GM23248 (cell line): ENCODE data around the gene COL10A1. TPM values are rescaled to one million over a fixed set of nuclear protein-coding genes. Genes with fewer than 3 reads are reported as not detected.
A peak's percentile ranks its signal among the peaks of the same experiment; 100 is the strongest.

Experiments
- DNase-seq: peaks from one replicate; pipeline ENCODE4 v3.0.0-alpha.2; 2015
- H2AFZ ChIP-seq: fragments of 200-600 bp; sonication (generic); 2 replicates; pipeline ENCODE4 v1.6.1; 2016; ENCODE audit warnings: antibody characterized with exemption
- H3F3A ChIP-seq: fragments of 200-600 bp; sonication (generic); 2 replicates; pipeline ENCODE4 v1.6.1; 2016; ENCODE audit warnings: mild to moderate bottlenecking, antibody characterized with exemption, mixed run types; ENCODE audit not compliant: insufficient read depth
- H3K27ac ChIP-seq: fragments of 200-600 bp; sonication (generic); 2 replicates; pipeline ENCODE4 v1.5.1; 2016; ENCODE audit warnings: mild to moderate bottlenecking
- H3K27me3 ChIP-seq: fragments of 200-600 bp; sonication (generic); replicated peaks from 2 replicates; pipeline ENCODE4 v1.6.1; 2016; ENCODE audit warnings: mild to moderate bottlenecking; ENCODE audit not compliant: insufficient read depth
- H3K36me3 ChIP-seq: fragments of 200-600 bp; sonication (generic); 2 replicates; pipeline ENCODE4 v1.6.1; 2016; ENCODE audit warnings: low read depth, mild to moderate bottlenecking
- H3K4me1 ChIP-seq: fragments of 200-600 bp; sonication (generic); 2 replicates; pipeline ENCODE4 v1.6.1; 2016; ENCODE audit warnings: mild to moderate bottlenecking; ENCODE audit not compliant: insufficient read depth
- H3K4me2 ChIP-seq: fragments of 200-600 bp; sonication (generic); one replicate; pipeline ENCODE4 v1.6.1; 2016; ENCODE audit warnings: mild to moderate bottlenecking; ENCODE audit not compliant: unreplicated experiment
- H3K4me3 ChIP-seq: fragments of 200-600 bp; sonication (generic); 2 replicates; pipeline ENCODE4 v1.5.1; 2016; ENCODE audit warnings: mild to moderate bottlenecking
- H3K79me2 ChIP-seq: fragments of 200-600 bp; sonication (generic); 2 replicates; pipeline ENCODE4 v1.6.1; 2016; ENCODE audit warnings: mild to moderate bottlenecking; ENCODE audit not compliant: insufficient read depth
- H3K9ac ChIP-seq: fragments of 200-600 bp; sonication (generic); 2 replicates; pipeline ENCODE4 v1.6.1; 2016; ENCODE audit warnings: mild to moderate bottlenecking
- H3K9me2 ChIP-seq: fragments of 200-600 bp; sonication (generic); 2 replicates; pipeline ENCODE4 v1.6.1; 2016; ENCODE audit warnings: mixed run types, mild to moderate bottlenecking, moderate library complexity; ENCODE audit not compliant: insufficient read depth
- H3K9me3 ChIP-seq: fragments of 200-600 bp; sonication (generic); one replicate; pipeline ENCODE4 v1.6.1; 2017; ENCODE audit warnings: low read depth
- H4K20me1 ChIP-seq: fragments of 200-600 bp; sonication (generic); 2 replicates; pipeline ENCODE4 v1.6.0; 2016; ENCODE audit not compliant: insufficient read depth
- EZH2 ChIP-seq: fragments of 200-600 bp; sonication (generic); IDR thresholded peaks from 2 replicates; pipeline ENCODE4 v1.6.1; 2018; ENCODE audit warnings: antibody characterized with exemption, mild to moderate bottlenecking; ENCODE audit not compliant: insufficient read depth, poor library complexity, severe bottlenecking
- EZH2phosphoT487 ChIP-seq: fragments of 200-600 bp; sonication (generic); IDR thresholded peaks from 2 replicates; pipeline ENCODE4 v1.6.1; 2018; ENCODE audit warnings: antibody characterized with exemption, moderate library complexity, mild to moderate bottlenecking, low read depth; ENCODE audit not compliant: insufficient read depth
- WGBS, 2 experiments: methylation state at CpG; one replicate each; pipeline ENCODE4 v1.1.6; 2015 to 2017; ENCODE audit warnings: low lambda C conversion rate in 2 of 2, low coverage in 1 of 2; ENCODE audit errors: missing lambda C conversion rate in 2 of 2; 5-methylcytosine and 5-hydroxymethylcytosine counted together
- in situ Hi-C: fragments of 300-500 bp; cut with MboI; formaldehyde crosslinking; loops from 2 replicates; pipeline ENCODE4 v1.15.0; 2020
- polyA plus RNA-seq: library from polyadenylated mRNA; unstranded; fragments of >200 nt; fragmentation: Nextera tagmentation; extraction: Ambion mirVana; gene quantifications from 2 replicates; pipeline ENCODE4 v1.2.1, GENCODE V29; 2016
- total RNA-seq: library from RNA; depleted of rRNA; stranded (reverse); fragments of >200 nt; shearing (Covaris generic); gene quantifications from 2 replicates; pipeline ENCODE4 v1.2.3, GENCODE V29; 2014

COL10A1 gene
- total and polyA plus RNA-seq, 2 experiments from 2014 or later = 0.95 to 1.7 TPM

DNA sequence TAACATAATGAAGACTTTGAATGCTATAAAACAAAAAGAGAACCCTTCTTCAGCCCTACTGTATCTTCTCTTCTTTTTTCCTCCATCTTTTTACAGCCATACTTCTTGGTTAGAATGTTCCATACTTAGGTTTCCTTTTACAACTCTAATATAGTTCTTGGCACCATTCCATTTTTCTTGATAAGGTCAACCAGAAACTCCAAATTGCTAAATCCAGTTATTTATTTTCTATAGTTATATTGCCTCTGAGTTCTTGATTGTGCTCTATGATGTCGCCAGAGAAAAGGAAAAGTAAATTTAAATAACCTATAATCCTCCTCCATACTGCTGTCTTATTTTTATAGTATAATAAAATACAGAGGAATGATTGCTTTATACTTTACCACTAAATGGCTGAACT, 26.7 kb upstream of the COL10A1 start:
- Histone ChIP-seq H3F3A (no peaks in the 10 kb centered on the region), H3K4me1 (no peaks in the 10 kb centered on the region), H3K4me3 (no peak overlapping the region), H3K9me3 (no peaks in the 10 kb centered on the region), H3K27ac (no peak overlapping the region), H3K9me2 (no peaks in the 10 kb centered on the region), H3K27me3 (no peaks in the 10 kb centered on the region), H3K36me3 (no peaks in the 10 kb centered on the region), H3K79me2 (no peaks in the 10 kb centered on the region), H3K9ac (no peak overlapping the region), H4K20me1 (no peaks in the 10 kb centered on the region), H3K4me2 (no peak overlapping the region), H2AFZ (no peak overlapping the region)
- WGBS, 2 experiments = 95 to 100% methylated on average over 1 of the region's 1 CpG
- in situ Hi-C loops = no loop called here
- no peak for DNase-seq
- TF ChIP-seq EZH2 (no peak), EZH2phosphoT487 (no peak)

DNA sequence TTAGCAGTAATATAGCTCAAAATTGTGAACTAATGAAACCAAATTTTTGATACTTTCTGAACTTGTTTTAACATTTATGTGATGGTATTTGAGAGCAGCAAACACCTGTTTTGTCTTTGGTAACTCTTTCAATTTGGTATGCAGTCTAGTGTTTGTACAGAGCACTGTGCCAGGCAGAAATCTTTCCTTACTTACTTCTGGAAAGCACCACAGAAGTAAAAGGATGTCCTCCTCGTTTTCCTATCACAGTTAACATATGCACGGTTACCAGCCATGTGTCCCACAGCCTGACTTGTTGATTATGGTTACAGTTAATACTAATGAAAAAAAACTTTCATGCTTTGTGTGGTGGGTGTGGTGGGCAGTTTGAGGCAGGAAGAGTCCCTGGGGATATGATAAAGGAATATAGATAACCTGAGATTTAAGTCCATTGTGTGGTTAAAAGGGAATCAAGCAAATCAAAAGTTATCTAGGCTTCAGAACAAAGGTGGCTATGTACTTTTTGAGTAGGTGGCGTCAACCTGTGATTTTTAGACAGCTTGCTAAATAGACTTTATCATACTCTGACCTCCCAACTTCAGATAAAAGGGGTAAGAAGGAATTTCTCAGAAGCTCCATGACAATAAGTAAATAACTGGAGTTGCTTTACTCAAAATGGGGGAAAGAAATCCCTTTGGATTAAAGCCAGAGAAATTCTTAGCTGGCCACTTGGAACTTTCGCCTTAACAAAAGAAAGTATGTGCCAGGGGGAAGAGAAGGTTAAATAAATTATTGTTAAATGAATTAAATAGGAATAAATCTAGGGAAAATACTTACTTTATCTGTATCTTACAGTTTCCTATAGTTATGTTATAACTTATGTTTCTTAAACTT, 20.1 kb upstream of the COL10A1 start:
- Histone ChIP-seq H3K9me2 (no peaks in the 10 kb centered on the region), H3K4me3 (no peak overlapping the region), H3K9me3 (no peaks in the 10 kb centered on the region), H3K4me1 (peaks cover 15% of the 10 kb centered on the region), H3K9ac (no peak overlapping the region), H3F3A (no peaks in the 10 kb centered on the region), H3K27ac (no peak overlapping the region), H4K20me1 (no peaks in the 10 kb centered on the region), H3K36me3 (no peaks in the 10 kb centered on the region), H3K4me2 (no peak overlapping the region), H3K79me2 (no peaks in the 10 kb centered on the region), H2AFZ (no peak overlapping the region), H3K27me3 (no peaks in the 10 kb centered on the region)
- WGBS, 2 experiments = 86 to 91% methylated on average over 4 of the region's 4 CpGs
- DNase-seq = no peak
- in situ Hi-C loops = no loop called here
- TF ChIP-seq EZH2phosphoT487 = no peak
- TF ChIP-seq EZH2 = no peak

DNA sequence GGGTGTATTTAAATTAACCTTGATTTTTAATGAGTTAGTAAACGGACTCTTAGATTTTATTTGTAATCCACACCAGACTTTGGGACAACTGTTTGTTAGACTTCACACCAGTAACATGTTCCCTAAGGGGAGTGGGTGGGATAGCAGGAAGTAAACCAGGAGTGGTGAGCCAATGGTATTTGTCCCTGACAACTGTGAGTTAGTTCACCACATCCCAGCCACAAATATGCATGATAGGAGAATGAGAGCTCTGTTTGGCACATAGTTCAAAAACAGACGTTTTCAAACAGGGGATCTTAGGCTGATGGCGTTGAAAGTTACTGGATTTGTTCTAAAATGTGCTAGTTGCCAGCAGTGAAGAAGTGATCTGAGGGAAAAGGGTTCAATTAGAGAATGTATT, 18.7 kb upstream of the COL10A1 start:
- no peak overlapping the region for H3K9ac ChIP-seq
- WGBS, 2 experiments = 43% methylated on average over 3 of the region's 3 CpGs
- H2AFZ ChIP-seq = peak overlapping the region; percentile 42; the same call in 1 of the 2 replicates
- no peaks in the 10 kb centered on the region for H3K9me3 ChIP-seq
- no peaks in the 10 kb centered on the region for H4K20me1 ChIP-seq
- no peaks in the 10 kb centered on the region for H3F3A ChIP-seq
- no peaks in the 10 kb centered on the region for H3K79me2 ChIP-seq
- peak overlapping the region; percentile 52 for H3K4me2 ChIP-seq
- H3K27ac ChIP-seq = no peak overlapping the region
- TF ChIP-seq EZH2 = no peak
- TF ChIP-seq EZH2phosphoT487 = no peak
- in situ Hi-C loops = no loop called here
- no peaks in the 10 kb centered on the region for H3K27me3 ChIP-seq
- peaks cover 15% of the 10 kb centered on the region for H3K4me1 ChIP-seq
- H3K9me2 ChIP-seq = no peaks in the 10 kb centered on the region
- H3K4me3 ChIP-seq = no peak overlapping the region
- no peaks in the 10 kb centered on the region for H3K36me3 ChIP-seq
- DNase-seq = peak; percentile 73

DNA sequence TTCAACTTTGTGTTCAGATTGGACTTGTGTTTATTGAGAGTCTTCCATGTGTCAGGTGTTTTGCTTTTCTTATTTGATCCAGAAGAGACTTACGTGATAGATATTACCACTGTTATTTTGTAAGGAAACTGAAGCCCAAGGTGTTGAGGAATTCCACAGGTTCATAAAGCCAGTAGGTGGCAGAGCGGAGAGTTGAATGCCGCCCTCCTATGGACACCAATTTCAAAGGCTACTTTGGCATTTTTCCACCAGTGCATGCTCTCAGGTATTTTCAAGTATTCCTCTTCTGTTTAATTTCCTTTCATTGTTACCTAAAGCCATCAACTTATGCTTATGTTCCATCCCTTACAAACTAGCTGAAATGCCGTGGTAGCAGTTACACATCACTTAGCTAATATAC, 14.0 kb upstream of the COL10A1 start:
- Histone ChIP-seq H3K9me3 (no peaks in the 10 kb centered on the region), H3F3A (no peaks in the 10 kb centered on the region), H2AFZ (no peak overlapping the region), H3K27me3 (no peaks in the 10 kb centered on the region), H3K9ac (no peak overlapping the region), H3K4me1 (peaks cover 8% of the 10 kb centered on the region), H4K20me1 (no peaks in the 10 kb centered on the region), H3K4me2 (no peak overlapping the region), H3K27ac (no peak overlapping the region), H3K4me3 (no peak overlapping the region), H3K36me3 (no peaks in the 10 kb centered on the region), H3K79me2 (no peaks in the 10 kb centered on the region), H3K9me2 (no peaks in the 10 kb centered on the region)
- no peak for TF ChIP-seq EZH2
- TF ChIP-seq EZH2phosphoT487 = no peak
- 96% methylated on average over 4 of the region's 4 CpGs for WGBS, 2 experiments
- in situ Hi-C loops = no loop called here
- DNase-seq = no peak
